ENCODE measurements around the gene HNRNPF. TPM values are rescaled to one million over a fixed set of nuclear protein-coding genes. Genes with fewer than 3 reads are reported as not detected.
A peak's percentile ranks its signal among the peaks of the same experiment; 100 is the strongest.
"Not testable (repeated sequence)": the region's sequence is repeated elsewhere in the genome, so short reads cannot be mapped to it uniquely, and the experiment has no call there.

HNRNPF gene
- total RNA-seq, 1 experiment from 2014 or later, result 358 TPM

GRCh38 chr10:43430926-43431663 is 22.1 kb upstream of the HNRNPF start:
- TF ChIP-seq ZNF396 (CRISPR knock-in tag; IDR thresholded peaks at IDR 0.05; ENCODE audit: borderline replicate concordance), result no peak
- no peak for ATAC-seq
- CTCF ChIA-PET, result no interaction called here
- no peak for DNase-seq (ENCODE audit: low spot score)
- Mint-ChIP-seq H3K36me3 (no peaks in the 10 kb centered on the region; the same call in 1 of the 2 replicates), H3K4me1 (peaks cover under 1% of the 10 kb centered on the region; the same call in 1 of the 2 replicates), H3K27me3 (ENCODE audit: low read depth) (no peaks in the 10 kb centered on the region), H3K9me3 (no peaks in the 10 kb centered on the region), H3K27ac (peak overlapping the region; percentile 3; the same call in 1 of the 2 replicates), H3K4me3 (no peak overlapping the region)
- POLR2A ChIA-PET, result interaction anchor here (0.6 kb wide), 1 partner anchor 40 kb away, joined by 3 read pairs; no protein-coding TSS in a partner anchor

DNA sequence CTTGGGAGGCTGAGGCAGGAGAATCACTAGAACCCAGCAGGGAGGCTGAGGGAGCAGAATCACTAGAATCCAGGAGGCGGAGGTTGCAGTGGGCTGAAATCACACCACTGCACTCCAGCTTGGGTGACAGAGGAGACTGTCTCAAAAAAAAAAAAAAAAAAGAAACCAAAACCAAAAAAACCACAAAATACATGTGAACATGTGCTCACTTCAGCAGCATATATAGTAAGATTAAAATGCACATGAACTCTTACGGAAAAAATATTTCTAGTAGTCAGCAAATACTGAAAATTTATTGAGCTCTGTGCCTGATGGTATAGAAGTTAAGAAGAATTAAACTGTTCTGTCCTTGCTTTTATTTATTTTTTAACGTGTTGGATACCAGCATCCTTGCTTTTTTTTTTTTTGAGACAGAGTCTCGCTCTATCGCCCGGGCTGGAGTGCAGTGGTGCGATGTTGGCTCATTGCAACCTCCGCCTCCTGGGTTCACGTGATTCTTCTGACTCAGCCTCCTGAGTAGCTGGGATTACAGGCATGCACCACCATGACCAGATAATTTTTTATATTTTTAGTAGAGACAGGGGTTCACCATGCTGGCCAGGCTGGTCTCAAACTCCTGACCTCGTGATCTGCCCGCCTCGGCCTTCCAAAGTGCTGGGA is 18.3 kb upstream of the HNRNPF start:
- no peak overlapping the region for H3K27ac Mint-ChIP-seq
- DNase-seq (ENCODE audit: low spot score), result no peak
- peaks cover 3% of the 10 kb centered on the region; the same call in 1 of the 2 replicates for H3K36me3 Mint-ChIP-seq
- no peak for ATAC-seq
- no peaks in the 10 kb centered on the region for H3K4me1 Mint-ChIP-seq
- CTCF ChIA-PET, result no interaction called here
- no peaks in the 10 kb centered on the region; the same call in 1 of the 2 replicates for H3K27me3 Mint-ChIP-seq (ENCODE audit: low read depth)
- H3K4me3 Mint-ChIP-seq, result no peak overlapping the region
- H3K9me3 Mint-ChIP-seq, result peaks cover 4% of the 10 kb centered on the region
- POLR2A ChIA-PET, result interaction anchor here (0.7 kb wide), 1 partner anchor 1791 kb away, joined by 3 read pairs; no protein-coding TSS in a partner anchor
- TF ChIP-seq RORB (CRISPR knock-in tag; IDR thresholded peaks at IDR 0.05) (no peak), FOXJ3 (CRISPR knock-in tag; IDR thresholded peaks at IDR 0.05; ENCODE audit: borderline replicate concordance) (no peak), NR2C2 (CRISPR knock-in tag; IDR thresholded peaks at IDR 0.05) (no peak), NFYB (CRISPR knock-in tag; conservative IDR thresholded peaks at IDR 0.05; ENCODE audit: low read depth) (no peak), RELA (CRISPR knock-in tag; IDR thresholded peaks at IDR 0.05; ENCODE audit: borderline replicate concordance) (no peak), JUN (CRISPR knock-in tag; IDR thresholded peaks at IDR 0.05) (no peak), ELF4 (CRISPR knock-in tag; IDR thresholded peaks at IDR 0.05; ENCODE audit: low read depth) (no peak), TP53 (CRISPR knock-in tag; IDR thresholded peaks at IDR 0.05) (no peak), NR1H2 (CRISPR knock-in tag; IDR thresholded peaks at IDR 0.05) (no peak), AR (CRISPR knock-in tag; IDR thresholded peaks at IDR 0.05) (no peak)
- TF ChIP-seq, protein P1, sequence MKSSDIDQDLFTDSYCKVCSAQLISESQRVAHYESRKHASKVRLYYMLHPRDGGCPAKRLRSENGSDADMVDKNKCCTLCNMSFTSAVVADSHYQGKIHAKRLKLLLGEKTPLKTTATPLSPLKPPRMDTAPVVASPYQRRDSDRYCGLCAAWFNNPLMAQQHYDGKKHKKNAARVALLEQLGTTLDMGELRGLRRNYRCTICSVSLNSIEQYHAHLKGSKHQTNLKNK (CRISPR knock-in tag; IDR thresholded peaks at IDR 0.05), result no peak
- TF ChIP-seq, protein P2, sequence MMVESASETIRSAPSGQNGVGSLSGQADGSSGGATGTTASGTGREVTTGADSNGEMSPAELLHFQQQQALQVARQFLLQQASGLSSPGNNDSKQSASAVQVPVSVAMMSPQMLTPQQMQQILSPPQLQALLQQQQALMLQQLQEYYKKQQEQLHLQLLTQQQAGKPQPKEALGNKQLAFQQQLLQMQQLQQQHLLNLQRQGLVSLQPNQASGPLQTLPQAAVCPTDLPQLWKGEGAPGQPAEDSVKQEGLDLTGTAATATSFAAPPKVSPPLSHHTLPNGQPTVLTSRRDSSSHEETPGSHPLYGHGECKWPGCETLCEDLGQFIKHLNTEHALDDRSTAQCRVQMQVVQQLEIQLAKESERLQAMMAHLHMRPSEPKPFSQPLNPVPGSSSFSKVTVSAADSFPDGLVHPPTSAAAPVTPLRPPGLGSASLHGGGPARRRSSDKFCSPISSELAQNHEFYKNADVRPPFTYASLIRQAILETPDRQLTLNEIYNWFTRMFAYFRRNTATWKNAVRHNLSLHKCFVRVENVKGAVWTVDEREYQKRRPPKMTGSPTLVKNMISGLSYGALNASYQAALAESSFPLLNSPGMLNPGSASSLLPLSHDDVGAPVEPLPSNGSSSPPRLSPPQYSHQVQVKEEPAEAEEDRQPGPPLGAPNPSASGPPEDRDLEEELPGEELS (CRISPR knock-in tag; IDR thresholded peaks at IDR 0.05), result no peak
- TF ChIP-seq, protein P3, sequence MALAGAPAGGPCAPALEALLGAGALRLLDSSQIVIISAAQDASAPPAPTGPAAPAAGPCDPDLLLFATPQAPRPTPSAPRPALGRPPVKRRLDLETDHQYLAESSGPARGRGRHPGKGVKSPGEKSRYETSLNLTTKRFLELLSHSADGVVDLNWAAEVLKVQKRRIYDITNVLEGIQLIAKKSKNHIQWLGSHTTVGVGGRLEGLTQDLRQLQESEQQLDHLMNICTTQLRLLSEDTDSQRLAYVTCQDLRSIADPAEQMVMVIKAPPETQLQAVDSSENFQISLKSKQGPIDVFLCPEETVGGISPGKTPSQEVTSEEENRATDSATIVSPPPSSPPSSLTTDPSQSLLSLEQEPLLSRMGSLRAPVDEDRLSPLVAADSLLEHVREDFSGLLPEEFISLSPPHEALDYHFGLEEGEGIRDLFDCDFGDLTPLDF (CRISPR knock-in tag; IDR thresholded peaks at IDR 0.05), result no peak

- H3K27ac Mint-ChIP-seq; H3K4me3 Mint-ChIP-seq; H3K27me3 Mint-ChIP-seq (ENCODE audit: low read depth); POLR2A ChIA-PET; H3K4me1 Mint-ChIP-seq; H3K9me3 Mint-ChIP-seq; DNase-seq (ENCODE audit: low spot score); ATAC-seq: not testable (repeated sequence)
- CTCF ChIA-PET, result interaction anchor here (0.7 kb wide), 1 partner anchor 12 kb away, joined by 6 read pairs; no protein-coding TSS in a partner anchor
- peaks cover 10% of the 10 kb centered on the region for H3K36me3 Mint-ChIP-seq
Observed at GRCh38 chr10:43426476-43426875, 17.5 kb upstream of the HNRNPF start.
